HG03060 (cell line): Measurements from ENCODE around the gene USP12.
"Not testable (repeated sequence)": the region's sequence is repeated elsewhere in the genome, so short reads cannot be mapped to it uniquely, and the experiment has no call there.

ENCODE experiments used
- ATAC-seq: cut with Tn5 transposase; IDR thresholded peaks from one replicate; pipeline ENCODE4 v1.9.1; 2021; ENCODE audit warnings: low read depth, moderate number of reproducible peaks; ENCODE audit not compliant: unreplicated experiment

The USP12 gene, protein sequence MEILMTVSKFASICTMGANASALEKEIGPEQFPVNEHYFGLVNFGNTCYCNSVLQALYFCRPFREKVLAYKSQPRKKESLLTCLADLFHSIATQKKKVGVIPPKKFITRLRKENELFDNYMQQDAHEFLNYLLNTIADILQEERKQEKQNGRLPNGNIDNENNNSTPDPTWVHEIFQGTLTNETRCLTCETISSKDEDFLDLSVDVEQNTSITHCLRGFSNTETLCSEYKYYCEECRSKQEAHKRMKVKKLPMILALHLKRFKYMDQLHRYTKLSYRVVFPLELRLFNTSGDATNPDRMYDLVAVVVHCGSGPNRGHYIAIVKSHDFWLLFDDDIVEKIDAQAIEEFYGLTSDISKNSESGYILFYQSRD

DNA sequence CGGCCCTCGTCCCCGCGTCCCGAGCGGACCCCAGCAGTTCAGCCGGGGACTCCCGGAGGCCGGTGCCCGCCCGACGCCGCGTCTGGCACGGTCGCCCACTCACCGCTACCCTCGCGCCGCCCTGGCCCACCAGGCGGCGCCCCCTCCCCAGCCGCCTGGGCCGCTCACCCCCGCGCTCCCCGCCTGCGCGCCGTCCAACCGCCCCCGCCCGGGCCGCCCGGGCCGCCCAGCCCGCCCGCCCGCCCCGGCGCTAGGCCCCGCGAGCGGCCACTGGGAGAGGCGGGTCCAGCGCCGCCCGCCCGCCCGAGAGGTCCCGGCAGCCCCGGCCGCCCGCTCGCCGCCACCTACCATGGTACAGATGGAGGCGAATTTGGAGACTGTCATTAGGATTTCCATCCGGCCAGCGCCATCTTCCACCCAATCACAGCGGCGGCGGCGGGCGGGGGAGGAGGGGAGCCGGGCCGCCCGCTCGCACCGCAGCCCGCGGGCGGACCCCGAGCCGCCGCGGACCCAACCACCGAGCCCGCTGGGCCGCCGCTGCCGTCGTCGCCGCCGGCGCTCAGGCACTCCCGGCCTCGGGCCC is at the start of gene USP12:
TSS of gene USP12 (minus strand) at position 568 of the 583 bp plus-strand sequence. CDS start at position 396, 172 bp downstream.
- ATAC-seq: no peak

GRCh38 chr13:27219611-27220010 is 48.0 kb upstream of the USP12 start:
- no peak for ATAC-seq

GRCh38 chr13:27218861-27219260 is 47.2 kb upstream of the USP12 start:
- ATAC-seq: not testable (repeated sequence)

GRCh38 chr13:27217791-27218190 is 46.2 kb upstream of the USP12 start:
- not testable (repeated sequence) for ATAC-seq

GRCh38 chr13:27213386-27213785 is 41.8 kb upstream of the USP12 start:
- not testable (repeated sequence) for ATAC-seq

DNA sequence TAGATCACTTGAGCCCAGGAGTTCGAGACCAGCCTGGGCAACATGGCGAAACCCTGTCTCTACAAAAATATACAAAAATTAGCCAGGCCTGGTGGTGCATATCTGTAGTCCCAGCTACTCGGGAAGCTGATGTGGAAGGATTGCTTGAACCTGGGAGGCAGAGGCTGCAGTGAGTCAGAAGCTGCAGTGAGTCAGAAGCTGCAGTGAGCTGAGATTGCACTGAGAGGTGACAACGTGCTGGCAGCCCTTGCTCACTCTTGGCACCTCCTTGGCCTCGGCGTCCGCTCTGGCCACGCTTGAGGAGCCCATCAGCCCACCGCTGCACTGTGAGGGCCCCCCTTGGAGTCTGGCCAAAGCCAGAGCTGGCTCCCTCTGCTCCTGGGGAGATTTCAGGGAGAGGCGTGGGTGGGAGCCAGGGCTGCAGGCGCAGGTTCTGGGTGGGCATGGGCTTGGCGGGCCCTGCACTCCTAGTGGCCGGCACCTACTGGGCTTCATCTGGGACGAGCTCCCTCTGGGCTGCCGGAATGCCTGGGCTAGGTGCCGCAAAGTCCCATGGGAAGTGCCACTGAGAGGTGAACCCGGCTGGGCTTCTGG is 40.3 kb upstream of the USP12 start:
- ATAC-seq: no peak

DNA sequence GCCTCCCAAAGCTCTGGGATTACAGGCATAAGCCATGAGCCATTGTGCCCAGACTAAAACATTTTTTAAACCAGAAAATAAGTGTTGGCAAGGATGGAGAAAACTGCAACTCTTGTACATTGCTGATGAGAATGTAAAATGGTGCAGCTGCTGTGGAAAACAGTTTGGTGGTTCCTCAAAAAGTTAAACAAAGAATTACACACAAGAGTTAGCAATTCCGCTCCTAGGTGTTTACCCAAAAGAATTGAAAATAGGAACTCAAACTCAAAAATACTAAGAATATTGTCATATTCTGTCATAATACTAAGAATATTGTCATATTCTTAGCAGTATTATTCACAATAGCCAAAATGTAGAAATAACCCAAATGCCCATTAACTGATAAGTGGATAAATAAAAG is 39.7 kb upstream of the USP12 start:
- ATAC-seq: no peak

GRCh38 chr13:27208514-27208913 is 36.9 kb upstream of the USP12 start:
- no peak for ATAC-seq

DNA sequence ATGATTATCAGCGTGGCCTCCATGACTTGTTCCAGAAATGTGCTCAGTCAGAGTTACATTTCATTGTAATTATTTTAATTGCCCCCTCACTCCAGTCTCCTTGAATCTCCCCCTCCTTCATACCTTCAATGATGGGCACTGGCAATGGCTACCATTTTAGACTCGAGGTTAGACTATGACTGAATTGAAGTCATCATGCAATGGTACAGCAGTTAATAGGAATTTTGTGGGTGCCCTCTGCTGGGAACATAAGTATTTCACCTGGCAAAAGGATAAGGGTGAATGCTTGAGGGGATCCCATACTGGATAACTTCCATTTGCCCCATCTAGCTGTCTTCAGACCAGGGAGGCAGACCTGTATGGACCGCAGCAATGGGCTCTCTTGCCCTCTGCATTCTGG is 32.2 kb upstream of the USP12 start:
- ATAC-seq: no peak

DNA sequence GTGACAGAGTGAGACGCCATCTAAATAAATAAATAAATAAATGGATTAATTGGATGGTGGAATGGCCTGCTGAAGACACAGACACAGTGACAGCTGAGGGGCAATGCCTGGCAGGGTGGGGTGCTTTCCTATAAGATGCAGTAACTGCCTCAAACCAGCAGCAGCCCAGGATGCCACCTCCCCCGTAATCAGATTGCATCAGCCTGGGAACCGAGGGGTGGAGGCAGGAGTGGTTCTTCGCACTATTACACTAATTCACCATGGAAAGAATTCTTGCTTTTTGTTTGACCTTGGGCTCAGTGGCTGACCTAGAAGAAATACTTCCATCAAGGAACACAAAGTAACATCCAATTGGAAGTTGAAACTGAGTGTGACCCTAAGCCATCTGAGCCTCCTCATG is 31.6 kb upstream of the USP12 start:
- no peak for ATAC-seq

- ATAC-seq: no peak
Observed at GRCh38 chr13:27201661-27202060, 30.1 kb upstream of the USP12 start.

GRCh38 chr13:27200413-27201070 is 28.9 kb upstream of the USP12 start:
- no peak for ATAC-seq

GRCh38 chr13:27199696-27200095 is 28.1 kb upstream of the USP12 start:
- ATAC-seq: no peak

DNA sequence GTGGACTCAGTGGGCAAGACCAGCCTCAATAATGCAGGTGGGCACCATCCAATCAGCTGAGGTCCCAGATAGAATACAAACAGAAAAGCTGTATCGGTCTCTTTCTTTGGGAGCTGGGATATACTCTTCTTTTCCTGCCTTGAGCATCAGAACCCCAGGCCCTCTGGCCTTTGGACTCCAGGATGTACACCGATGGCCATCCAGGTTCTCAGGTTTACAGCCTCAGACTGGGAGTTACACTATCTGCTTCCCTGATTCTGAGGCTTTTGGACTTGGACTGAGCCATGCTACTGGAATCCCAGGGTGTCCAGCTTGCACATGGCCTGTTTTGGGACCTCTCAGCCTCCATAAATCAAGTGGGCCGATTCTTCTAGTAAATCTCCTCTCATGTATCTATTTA is 27.6 kb upstream of the USP12 start:
- ATAC-seq: no peak

DNA sequence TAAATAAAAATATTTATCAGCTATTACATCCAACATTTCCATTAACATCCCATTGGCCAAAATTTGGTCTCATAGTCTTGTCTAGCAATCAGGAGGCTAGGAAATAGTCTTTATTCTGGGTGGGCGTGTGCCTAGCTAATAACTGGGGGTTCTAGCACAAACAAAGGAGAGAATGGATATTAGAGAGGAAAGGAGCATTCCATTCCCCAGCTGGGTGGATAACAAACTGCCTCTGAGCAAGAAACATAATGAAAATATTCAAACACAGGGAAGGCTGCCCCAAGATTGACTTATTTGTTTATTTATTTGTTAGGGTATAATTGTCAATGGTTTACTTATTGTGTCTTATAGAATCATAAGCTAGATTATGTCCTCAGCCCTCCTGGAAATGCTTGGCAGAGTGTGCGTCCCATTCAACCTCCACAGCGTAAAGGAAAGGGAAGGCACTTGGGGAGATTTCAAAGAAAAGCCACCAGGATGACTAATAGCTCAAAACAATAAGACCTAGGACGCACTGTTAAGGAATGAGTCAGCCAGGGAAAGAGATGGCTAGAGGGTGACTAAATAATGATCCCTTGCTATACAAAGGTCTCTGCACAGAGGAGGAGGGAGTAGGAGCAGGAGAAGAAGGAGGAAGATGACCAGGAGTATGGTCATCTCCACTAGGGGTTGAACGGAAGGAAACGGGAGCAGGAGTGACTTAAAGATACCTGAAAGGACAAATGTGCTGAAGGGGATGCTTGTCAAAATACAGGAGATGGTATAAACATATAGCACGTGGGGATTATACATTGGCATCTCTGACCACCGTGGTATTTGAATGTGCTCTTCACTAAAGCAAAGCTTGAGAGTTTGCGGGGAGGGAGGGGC is 23.5 kb upstream of the USP12 start:
- ATAC-seq: no peak

- no peak for ATAC-seq
Observed at GRCh38 chr13:27194209-27194608, 22.6 kb upstream of the USP12 start.

GRCh38 chr13:27193496-27193895 is 21.9 kb upstream of the USP12 start:
- no peak for ATAC-seq

DNA sequence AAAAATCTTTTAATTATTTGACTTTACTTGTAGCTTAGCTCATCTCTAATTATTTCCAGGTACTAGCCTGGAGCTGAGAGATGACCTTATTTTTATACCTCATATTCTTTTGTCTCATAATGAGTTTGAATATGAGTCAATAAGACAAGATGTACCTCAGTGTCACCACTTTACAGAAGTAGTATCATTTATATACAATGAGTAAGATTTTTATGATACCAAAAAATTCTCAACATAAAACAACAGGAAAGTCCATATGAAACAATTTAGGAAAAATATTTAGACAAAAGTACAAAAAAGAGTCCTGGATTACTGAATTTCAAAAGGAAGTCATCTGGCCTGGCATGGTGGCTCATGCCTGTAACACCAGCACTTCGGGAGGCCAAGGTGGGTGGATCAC is 21.4 kb upstream of the USP12 start:
- no peak for ATAC-seq

- ATAC-seq: not testable (repeated sequence)
Observed at GRCh38 chr13:27192367-27192766, 20.8 kb upstream of the USP12 start.

- ATAC-seq: no peak
Observed at GRCh38 chr13:27189192-27189591, 17.6 kb upstream of the USP12 start.
